GM19463 (cell line): ENCODE results near the gene ADAMTSL1.

Experiments used
- ATAC-seq: cut with Tn5 transposase; IDR thresholded peaks from one replicate; pipeline ENCODE4 v1.9.1; 2021; ENCODE audit warnings: mild to moderate bottlenecking, moderate library complexity; ENCODE audit not compliant: unreplicated experiment

The ADAMTSL1 gene

DNA sequence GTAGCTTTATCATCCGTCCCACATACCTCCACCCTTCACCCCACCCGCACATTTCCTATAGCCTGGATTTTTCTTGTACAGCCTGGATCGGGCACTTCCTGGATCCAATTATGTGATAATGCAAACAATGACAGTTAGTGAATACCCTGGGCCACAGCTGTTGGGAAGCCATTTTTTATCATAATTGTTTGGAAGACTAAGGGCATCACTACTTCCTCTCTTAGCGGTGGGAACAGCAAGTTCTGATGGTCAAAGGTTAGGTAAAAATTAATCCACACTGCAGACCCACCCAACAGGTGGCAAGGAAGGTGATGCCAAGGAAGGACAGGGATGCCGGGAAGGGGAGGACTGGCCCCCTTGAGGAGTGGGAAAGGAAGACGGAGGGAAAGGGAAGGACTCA, 375.3 kb downstream of the ADAMTSL1 start:
- no peak for ATAC-seq

DNA sequence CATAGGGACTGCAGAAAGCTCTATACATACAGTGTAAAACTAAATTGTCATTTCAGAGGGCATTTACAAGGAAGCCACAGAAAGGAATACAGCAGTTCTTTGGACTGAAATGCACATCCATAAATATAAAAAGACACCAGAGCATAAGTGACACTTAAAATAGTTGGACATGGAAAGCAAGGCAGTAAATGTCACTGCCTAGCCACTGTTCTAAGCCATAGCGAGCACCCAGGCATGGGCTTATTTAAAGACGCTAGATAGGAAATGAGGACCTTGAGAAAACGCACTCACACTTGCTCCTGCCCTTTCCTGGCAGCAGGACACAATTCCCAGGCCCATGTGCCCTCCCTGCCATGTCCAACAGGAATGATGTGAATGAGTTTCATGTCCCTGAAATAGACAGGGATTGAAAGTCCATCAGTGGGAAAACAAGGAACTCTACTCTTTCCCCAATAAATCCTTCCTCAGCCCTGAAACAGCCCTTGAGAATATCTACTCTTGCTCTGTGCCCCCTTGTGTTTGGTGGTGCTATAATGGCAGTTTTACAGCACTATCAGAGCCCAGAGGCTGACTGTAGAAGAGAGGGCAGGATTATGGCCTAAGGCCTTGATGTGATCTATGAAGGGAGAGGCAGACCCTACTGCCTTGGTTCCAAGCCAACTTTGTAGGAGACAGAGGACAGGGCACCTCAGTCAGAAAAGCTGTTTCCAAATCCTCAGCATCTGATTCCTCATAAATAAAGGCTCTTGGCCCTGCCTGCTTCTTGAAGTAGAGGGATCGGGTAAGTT, 376.1 kb downstream of the ADAMTSL1 start:
- no peak for ATAC-seq

DNA sequence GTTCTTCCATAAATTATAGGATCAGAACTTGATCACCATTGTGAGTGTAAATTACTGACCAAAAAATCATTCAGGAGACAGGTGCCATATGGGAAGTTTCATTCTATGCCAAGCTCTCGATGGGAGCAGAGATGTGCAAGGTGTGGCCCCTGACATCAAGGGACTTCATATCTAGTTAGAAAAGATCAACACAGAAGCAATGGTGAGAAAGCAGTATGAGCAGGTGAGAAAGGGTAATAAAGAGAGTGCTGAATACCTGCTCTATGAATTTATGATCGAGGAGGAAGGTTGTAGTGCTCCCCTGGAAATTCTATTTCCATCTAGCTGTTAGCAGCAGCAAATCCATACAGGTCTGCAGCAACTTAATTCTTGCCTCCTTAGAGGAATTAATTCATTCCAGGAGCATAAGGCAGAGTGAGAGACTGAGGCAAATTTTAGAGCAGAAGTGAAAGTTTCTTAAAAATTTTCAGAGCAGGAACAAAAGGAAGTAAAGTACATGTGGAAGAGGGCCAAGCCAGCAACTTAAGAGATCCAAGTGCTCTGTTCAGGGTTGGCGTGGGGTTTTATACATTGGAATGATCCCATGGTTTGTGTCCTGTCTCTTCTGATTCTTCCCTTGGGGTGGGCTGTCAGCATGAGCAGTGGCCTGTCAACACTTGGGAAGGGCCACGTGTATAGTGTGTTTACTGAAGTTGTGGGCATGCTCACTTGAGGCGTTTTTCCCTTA, 377.3 kb downstream of the ADAMTSL1 start:
- ATAC-seq: no peak

DNA sequence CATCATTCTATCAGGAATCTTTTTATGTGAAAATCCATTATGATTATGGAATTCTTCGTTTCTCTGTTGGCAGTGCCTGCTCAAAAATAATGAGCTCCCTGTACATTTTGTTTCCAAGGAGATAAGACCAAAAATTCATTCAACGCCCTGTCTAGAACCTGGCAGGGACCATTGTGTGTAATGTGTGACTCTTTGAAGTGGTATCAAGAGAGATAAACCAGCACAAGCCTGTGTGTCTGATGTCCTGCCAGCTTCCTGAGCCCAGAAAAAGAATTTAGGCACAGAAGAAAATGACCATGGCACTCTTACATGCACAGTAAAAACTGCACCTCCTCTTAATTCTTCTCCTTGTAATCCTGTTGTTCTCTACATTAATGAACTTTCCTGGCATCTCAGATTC, 381.7 kb downstream of the ADAMTSL1 start:
- no peak for ATAC-seq

DNA sequence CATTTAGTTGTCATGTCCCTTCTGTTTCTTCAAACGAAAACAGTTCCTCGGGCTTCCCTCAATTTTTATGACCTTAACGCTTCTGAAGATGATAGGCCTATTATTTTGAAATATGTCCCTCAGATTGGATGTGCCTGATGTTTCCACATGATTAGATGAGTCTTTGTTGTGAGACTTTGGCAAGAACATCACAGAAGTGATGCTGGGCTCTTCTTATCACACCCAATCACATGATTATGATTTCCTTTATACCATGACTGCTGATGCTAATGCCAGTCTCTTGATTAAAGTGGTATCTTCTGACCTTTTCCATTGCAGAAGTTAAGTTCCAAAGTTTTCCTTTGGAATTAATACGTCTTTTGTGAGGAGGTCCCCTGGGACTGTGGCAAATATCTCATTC, 383.4 kb downstream of the ADAMTSL1 start:
- no peak for ATAC-seq

DNA sequence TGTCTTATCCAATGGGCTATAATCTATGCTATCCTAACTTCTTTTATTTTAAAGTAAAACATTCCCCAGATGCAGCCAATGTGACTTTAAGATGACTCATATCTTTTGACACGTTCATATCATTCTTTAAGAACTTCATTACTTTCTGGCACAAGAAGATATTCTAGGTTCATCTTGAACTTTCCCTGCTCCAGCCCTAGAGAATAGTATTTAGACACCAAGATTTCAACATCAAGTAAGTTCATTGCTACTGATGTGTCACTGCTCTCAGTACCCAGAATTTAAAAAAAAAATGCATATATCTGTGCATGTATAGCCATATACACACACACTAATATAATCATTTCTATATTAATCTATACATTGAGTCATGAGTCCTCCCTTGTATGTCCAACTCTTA, 383.8 kb downstream of the ADAMTSL1 start:
- ATAC-seq: no peak

DNA sequence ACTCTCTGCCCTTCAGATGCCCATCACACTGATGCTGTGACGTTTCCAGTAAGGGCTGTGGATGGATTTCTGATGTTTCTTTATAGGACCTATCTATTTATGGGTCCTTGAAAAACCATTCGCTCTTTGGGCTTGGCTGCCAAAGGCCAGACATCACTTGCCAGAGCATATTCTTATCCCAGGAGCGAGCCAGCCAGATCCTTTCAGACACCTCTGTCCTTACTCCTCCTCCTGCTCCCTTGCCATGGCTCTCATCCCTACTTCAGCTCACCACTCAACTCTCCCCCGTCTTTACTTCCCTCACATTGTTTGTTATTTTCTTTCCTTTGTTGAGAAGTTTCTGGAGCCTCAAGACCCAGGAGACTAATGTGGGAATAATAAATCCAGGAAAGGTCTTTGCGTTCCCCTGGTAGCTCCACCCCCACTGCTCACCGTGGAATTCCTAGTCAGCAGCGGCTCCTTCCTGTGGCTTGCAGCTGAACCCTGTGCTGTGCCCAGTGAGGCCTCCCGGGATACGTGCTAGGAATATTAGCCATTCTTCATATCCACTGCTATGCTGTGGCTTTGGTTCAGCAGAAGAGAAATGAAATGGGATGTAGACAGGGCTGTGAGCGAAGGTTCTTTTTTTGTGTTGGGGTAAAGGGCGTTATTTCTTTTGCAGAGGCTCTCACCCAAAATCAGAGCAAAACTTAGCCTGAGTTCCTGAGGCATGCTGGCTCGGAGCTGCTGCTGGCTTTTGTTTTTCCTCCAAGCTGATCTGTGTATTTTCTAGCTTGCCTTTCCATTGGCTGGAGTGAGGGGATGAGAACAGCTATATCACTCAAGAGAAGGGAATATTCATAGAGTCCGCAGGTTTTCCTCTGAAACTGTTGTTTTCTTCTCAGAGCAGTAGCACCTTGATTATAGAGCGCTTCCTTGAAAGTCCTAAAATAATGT, 387.9 kb downstream of the ADAMTSL1 start:
- no peak for ATAC-seq

DNA sequence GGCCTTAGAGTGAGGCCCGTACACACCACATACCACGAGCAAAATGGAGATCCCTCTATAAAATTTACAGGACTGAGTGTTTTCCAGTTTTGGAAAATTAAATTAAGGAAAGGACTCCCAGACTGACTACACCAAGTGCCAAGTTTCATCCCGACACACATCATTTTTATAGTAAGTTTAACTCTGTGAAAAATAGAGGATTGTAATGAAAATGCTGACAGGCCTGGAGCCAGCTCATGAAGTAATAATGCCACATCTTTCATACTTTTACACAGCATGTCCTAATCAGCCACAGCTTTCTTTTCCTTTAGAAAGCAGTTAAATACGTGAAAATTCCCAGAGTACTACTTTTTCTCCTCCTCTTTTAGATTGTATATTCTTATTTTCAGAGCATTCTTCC, 389.8 kb downstream of the ADAMTSL1 start:
- no peak for ATAC-seq

DNA sequence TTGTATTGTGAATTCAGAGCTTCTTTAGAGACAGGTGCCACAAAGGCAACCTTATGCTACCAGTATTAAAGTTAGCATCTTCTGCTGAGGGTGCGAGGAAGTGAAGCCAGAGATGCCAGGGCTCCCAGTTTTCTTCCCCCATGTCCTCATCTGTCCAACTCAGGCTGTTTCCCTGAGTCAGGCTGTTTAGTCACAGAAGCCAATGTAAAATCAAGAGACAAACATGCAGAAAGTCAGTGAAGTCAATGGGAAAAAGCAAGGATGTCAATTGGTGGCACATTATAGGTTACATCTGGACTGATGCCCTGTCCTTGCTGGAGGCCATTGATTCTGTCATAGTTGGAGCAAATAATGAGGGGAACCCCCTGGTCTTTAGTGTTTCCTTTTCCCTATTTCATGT, 390.6 kb downstream of the ADAMTSL1 start:
- ATAC-seq: no peak

DNA sequence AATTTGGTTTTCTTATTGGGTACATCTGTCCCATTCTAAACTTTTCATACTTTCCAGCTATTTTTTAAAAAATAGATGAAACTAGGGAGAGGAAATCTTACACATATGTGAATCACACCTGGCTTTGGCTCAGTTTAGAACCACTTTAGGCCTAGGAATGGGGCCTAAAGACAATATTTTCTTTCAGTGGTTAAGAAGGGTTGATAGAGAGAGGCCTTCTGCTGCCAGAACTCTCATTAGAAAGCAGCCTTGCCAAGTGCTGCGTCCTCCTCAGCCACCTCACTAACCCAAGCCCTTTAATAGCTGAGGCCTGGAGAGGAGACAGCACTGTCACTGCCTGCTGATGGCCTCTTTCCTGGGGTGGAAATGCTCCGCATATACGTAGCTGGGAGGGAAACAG, 391.6 kb downstream of the ADAMTSL1 start:
- ATAC-seq: no peak

DNA sequence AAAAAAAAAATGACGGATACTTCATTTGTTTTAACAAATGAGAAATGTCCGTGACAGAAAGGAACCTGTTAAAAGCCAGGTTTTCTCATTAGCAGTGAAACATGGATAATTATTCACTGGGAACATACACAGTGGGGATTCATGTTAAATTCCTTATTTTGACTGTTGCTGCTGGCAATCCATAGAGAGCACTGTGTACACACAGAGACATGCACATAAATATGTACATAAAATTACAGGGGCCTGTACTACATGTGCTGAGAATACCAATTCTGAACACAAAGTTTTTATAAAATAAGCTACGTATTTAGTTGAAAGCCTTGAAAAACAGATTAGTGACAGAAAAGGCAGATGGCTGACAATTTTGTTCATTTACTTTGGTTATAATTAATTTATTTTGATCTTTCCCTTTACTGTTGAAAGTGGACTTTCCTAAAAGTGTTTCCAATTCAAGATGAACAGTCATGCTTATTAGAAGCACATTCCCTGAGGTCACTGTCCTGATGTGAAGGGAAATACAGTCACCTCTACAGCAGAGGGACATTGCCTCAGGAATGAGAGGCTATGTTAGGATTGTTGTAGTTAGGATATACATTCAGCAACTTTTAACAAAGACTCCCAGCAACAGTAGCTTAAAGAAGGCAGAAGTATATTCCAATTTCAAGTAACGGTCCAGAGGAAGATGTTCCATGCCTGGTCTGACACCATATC, 392.3 kb downstream of the ADAMTSL1 start:
- no peak for ATAC-seq

DNA sequence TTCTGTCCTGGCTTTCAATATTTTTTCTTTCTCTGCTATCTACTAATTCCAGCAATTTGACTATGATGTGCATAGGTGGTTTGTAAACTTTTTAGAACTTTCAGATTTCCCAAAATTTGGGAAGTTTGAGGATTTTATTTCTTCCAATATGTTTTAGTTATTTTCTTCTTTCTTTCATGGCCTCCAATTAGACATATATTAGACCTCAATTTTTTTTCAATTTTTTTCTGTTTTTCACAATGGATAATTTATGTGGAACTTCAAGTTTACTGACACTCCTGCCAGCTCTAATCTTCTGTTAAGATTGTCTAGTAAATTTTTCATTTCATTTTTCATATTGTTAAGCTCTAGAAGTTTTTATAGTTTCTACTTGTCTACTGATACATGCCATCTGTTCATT, 395.8 kb downstream of the ADAMTSL1 start:
- ATAC-seq: no peak

DNA sequence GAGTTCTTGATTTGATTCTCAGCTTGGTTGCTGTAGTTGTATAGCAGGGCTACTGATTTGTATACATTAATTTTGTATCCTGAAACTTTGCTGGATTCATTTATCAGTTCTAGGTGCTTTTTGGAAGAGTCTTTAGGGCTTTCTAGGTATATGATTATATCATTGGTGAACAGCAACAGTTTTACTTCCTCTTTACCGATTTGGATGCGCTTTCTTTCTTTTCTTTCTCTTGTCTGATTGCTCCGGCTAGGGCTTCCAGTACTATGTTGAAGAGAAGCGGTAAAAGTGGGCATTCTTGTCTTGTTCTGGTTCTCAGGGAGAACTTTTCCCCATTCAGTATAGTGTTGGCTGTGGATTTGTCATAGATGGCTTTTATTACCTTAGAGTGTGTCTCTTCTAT, 400.1 kb downstream of the ADAMTSL1 start:
- peak; percentile 60 for ATAC-seq

DNA sequence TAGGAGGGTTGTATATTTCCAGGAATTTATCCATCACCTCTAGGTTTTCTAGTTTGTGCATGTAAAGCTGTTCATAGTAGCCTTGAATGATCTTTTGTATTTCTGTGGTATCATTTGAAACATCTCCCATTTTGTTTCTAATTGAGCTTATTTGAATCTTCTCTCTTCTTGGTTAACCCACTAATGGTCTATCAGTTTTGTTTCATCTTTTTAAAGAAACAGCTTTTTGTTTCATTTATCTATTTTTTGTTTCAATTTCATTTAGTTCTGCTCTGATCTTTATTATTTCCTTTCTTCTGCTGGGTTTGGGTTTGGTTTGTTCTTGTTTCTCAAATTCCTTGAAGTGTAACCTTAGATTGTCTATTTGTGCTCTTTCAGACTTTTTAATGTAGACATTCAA, 401.0 kb downstream of the ADAMTSL1 start:
- ATAC-seq: peak; percentile 55

DNA sequence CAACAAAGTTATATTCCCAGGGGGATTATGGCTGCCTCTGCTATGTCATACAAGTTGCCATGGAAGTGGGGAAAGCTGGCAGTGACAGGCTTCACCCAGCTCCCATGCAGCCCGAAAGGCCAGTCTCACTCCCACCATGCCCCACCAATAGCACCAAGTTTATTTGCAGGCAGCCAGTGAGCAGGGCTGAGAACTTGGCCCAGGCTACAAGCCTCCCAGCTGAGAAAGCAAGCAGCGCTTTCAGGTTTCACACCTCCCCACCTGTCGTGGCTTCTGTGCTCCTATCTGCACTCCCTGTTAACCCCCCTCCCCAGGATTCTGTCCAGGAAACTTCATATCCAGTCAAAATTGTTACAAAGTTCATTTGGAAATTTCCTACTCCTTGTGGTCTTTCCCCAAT, 404.0 kb downstream of the ADAMTSL1 start:
- ATAC-seq: no peak

DNA sequence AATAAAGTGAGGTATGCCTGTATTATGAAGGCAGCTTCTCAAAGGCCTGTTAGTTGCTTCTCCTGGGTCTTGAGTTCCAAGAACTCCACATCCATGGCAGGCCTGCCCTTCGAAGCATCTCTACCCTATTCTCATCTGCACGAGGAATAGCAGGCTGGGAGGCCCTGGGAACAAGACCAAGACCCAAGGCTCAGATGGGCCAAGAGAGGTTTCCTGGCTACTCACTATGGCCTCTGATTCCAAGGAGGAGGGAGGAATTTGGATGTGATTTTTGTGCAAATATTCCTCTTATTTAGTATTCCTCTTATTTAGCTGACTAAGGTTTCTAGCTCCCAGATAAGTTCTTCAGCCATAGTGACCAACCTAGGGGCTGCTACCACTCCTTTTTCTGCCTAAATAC, 407.8 kb downstream of the ADAMTSL1 start:
- no peak for ATAC-seq

DNA sequence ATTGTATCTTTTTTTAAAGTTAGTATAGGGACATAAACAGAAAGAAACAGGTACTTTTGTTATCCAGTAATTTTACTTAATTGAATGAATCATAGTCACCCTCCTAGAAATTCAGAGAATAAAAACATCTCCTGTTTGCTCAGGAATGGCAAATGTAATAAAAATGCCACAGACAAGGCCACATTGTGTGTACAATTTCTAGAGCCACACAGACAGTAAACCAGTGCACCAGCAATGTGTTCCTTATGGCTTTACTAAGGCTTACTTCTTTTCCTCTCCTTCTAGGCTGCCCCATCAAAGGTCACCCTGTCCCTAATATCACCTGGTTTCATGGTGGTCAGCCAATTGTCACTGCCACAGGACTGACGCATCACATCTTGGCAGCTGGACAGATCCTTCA, 413.6 kb downstream of the ADAMTSL1 start:
- ATAC-seq: no peak

DNA sequence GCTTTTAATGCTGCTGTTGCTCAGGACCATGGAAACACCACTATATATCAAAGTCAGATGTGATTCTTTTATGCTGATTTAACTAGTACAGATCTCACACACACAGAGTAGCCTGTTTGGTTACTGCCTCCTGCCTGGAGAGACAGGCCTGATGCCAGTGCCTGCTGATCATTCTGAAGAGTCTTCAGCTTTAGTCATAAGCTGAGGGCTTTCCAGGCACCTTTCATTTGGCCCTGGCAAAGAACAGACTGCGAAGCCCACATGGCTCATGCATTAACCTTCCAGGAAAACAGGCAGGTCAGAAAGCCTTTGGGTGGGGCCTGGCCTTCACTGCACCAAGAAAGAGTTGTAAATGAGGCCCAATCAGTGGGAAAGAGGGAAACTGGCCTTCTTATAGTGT, 414.3 kb downstream of the ADAMTSL1 start:
- no peak for ATAC-seq

DNA sequence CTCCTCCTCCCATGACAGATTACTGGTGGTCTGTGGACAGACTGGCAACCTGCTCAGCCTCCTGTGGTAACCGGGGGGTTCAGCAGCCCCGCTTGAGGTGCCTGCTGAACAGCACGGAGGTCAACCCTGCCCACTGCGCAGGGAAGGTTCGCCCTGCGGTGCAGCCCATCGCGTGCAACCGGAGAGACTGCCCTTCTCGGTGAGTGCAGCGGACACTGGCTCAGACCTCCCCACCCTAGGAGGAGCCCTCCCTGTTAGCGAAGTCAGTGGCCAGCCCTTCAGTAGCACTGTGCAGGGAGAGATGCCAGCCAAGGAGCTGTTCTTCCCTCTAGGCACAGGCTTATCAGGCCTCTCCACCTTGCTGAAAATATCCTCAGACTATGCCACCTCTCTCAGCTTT, 415.6 kb downstream of the ADAMTSL1 start:
- no peak for ATAC-seq

DNA sequence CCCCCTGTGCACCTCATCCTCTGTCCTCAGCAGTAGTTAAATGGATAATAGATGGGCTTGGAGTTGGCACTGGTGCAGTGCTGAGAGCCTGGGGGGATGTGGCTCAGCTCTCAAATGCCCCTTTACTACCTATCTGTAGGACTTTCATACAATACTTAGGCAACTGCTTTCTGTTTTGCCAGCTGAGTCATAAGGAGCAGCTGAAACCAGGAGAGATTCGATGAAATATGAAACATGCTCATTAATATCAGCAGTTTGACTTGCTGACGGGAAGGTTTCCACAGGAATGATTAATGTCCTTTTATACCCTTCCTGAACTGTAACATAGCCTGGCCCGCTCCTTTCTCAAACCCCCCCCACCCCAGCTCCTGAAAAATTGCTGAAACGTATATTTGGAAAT, 416.4 kb downstream of the ADAMTSL1 start:
- peak; percentile 80 for ATAC-seq
